Liver (tissue), 3 donors: ENCODE results near the gene CRYZL1.

Experiments
- FOXA1 ChIP-seq: IDR thresholded peaks from 2 replicates; pipeline ENCODE4 v1.6.1; 2016; ENCODE audit warnings: antibody characterized with exemption
- FOXA2 ChIP-seq: IDR thresholded peaks from 2 replicates; pipeline ENCODE4 v1.6.1; 2016; ENCODE audit warnings: antibody characterized with exemption
- GABPA ChIP-seq, 2 donors: IDR thresholded peaks in 1 of 2; conservative IDR thresholded peaks in 1 of 2; 2 replicates each; pipeline ENCODE4 v1.6.1; 2016; ENCODE audit warnings: antibody characterized with exemption in 2 of 2, mild to moderate bottlenecking in 1 of 2, moderate library complexity in 1 of 2
- JUND ChIP-seq, 2 donors: IDR thresholded peaks; 2 replicates each; pipeline ENCODE4 v1.6.1; 2016; ENCODE audit warnings: antibody characterized with exemption in 2 of 2
- NR2F2 ChIP-seq: IDR thresholded peaks from 2 replicates; pipeline ENCODE4 v1.6.1; 2016; ENCODE audit warnings: antibody characterized with exemption
- RAD21 ChIP-seq, 2 donors: IDR thresholded peaks; 2 replicates each; pipeline ENCODE4 v1.6.1; 2016; ENCODE audit warnings: antibody characterized with exemption in 2 of 2, mild to moderate bottlenecking in 2 of 2
- REST ChIP-seq: IDR thresholded peaks from 2 replicates; pipeline ENCODE4 v1.6.1; 2016; ENCODE audit warnings: antibody characterized with exemption, mild to moderate bottlenecking
- TAF1 ChIP-seq: conservative IDR thresholded peaks from 2 replicates; pipeline ENCODE4 v1.6.1; 2016; ENCODE audit warnings: antibody characterized with exemption, mild to moderate bottlenecking
- YY1 ChIP-seq: IDR thresholded peaks from 2 replicates; pipeline ENCODE4 v1.6.1; 2016; ENCODE audit warnings: antibody characterized with exemption, mild to moderate bottlenecking
- TF ChIP-seq, protein P1 (sequence below): fragments of 150-350 bp; IDR thresholded peaks from 2 replicates; pipeline ENCODE4 v1.5.1; 2017; ENCODE audit warnings: improper control_type of control experiment, low read depth, low read length; ENCODE audit not compliant: missing input control
- TF ChIP-seq, protein P2 (sequence below): IDR thresholded peaks from 2 replicates; pipeline ENCODE4 v1.6.1; 2016; ENCODE audit warnings: antibody characterized with exemption
- TF ChIP-seq, protein P3 (sequence below): IDR thresholded peaks from 2 replicates; pipeline ENCODE4 v1.6.1; 2016; ENCODE audit warnings: antibody characterized with exemption
- donor health status: healthy.
- donor health status: healthy.

GRCh38 chr21:33673473-33673872 is 31.9 kb upstream of the CRYZL1 start:
- TF ChIP-seq, protein P1, sequence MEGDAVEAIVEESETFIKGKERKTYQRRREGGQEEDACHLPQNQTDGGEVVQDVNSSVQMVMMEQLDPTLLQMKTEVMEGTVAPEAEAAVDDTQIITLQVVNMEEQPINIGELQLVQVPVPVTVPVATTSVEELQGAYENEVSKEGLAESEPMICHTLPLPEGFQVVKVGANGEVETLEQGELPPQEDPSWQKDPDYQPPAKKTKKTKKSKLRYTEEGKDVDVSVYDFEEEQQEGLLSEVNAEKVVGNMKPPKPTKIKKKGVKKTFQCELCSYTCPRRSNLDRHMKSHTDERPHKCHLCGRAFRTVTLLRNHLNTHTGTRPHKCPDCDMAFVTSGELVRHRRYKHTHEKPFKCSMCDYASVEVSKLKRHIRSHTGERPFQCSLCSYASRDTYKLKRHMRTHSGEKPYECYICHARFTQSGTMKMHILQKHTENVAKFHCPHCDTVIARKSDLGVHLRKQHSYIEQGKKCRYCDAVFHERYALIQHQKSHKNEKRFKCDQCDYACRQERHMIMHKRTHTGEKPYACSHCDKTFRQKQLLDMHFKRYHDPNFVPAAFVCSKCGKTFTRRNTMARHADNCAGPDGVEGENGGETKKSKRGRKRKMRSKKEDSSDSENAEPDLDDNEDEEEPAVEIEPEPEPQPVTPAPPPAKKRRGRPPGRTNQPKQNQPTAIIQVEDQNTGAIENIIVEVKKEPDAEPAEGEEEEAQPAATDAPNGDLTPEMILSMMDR = no peak
- no peak for TF ChIP-seq JUND (IDR thresholded peaks at IDR 0.05)
- TF ChIP-seq GABPA (IDR thresholded peaks at IDR 0.05 in 1 of 2, conservative IDR thresholded peaks at IDR 0.05 in 1 of 2) = no peak
- TF ChIP-seq FOXA1 = no peak
- TF ChIP-seq TAF1 = no peak
- TF ChIP-seq NR2F2 = no peak
- TF ChIP-seq, protein P2, sequence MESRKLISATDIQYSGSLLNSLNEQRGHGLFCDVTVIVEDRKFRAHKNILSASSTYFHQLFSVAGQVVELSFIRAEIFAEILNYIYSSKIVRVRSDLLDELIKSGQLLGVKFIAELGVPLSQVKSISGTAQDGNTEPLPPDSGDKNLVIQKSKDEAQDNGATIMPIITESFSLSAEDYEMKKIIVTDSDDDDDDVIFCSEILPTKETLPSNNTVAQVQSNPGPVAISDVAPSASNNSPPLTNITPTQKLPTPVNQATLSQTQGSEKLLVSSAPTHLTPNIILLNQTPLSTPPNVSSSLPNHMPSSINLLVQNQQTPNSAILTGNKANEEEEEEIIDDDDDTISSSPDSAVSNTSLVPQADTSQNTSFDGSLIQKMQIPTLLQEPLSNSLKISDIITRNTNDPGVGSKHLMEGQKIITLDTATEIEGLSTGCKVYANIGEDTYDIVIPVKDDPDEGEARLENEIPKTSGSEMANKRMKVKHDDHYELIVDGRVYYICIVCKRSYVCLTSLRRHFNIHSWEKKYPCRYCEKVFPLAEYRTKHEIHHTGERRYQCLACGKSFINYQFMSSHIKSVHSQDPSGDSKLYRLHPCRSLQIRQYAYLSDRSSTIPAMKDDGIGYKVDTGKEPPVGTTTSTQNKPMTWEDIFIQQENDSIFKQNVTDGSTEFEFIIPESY = no peak
- TF ChIP-seq, protein P3, sequence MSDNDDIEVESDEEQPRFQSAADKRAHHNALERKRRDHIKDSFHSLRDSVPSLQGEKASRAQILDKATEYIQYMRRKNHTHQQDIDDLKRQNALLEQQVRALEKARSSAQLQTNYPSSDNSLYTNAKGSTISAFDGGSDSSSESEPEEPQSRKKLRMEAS = no peak
- no peak for TF ChIP-seq REST
- no peak for TF ChIP-seq RAD21 (IDR thresholded peaks at IDR 0.05)
- no peak for TF ChIP-seq FOXA2
- no peak for TF ChIP-seq YY1
